ENCODE results near the gene CSRP3.
"Not testable (repeated sequence)": the region's sequence is repeated elsewhere in the genome, so short reads cannot be mapped to it uniquely, and the experiment has no call there.

CSRP3 gene

GRCh38 chr11:19162951-19163505 lies 38.8 kb downstream of the CSRP3 start:
- no peak overlapping the region for H3K4me3 ChIP-seq (ENCODE audit: low read length)

DNA sequence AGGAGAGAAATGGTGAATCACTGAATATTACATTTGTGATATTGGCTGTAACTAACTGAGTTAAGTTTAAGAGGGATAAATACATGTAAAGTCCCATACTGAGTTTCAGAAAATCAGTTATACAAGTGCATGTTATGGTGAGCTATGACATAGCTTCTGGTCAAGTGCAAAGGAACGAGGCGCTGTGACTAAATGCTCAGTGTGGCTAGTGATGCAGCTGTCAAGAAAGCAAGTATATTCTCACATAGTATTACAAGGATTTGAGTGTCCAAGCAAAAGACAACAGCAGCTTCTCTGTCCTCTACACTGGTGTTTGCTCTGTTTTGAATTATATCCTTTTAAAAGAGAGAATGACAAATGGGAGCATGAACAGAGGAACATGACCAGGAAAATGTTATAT lies 40.1 kb downstream of the CSRP3 start:
- no peak for DNase-seq (ENCODE audit: low read depth)
- TF ChIP-seq CTCF (conservative IDR thresholded peaks at IDR 0.05; ENCODE audit: low read depth, low read length): no peak
- no peak overlapping the region for H3K4me3 ChIP-seq (ENCODE audit: low read length)

More at GRCh38 chr11:19162951-19163505, 38.8 kb downstream of the CSRP3 start:
- no peak for TF ChIP-seq CTCF (conservative IDR thresholded peaks at IDR 0.05; ENCODE audit: low read depth, low read length)
- DNase-seq (ENCODE audit: low read depth): no peak

- peak; percentile 32 for TF ChIP-seq CTCF (conservative IDR thresholded peaks at IDR 0.05; ENCODE audit: low read depth, low read length)
- DNase-seq (ENCODE audit: low read depth): peak; percentile 2
- H3K4me3 ChIP-seq (ENCODE audit: low read length): no peak overlapping the region
Observed at GRCh38 chr11:19160847-19161246, 40.9 kb downstream of the CSRP3 start.

- TF ChIP-seq CTCF (conservative IDR thresholded peaks at IDR 0.05; ENCODE audit: low read depth, low read length): no peak
- no peak for DNase-seq (ENCODE audit: low read depth)
- H3K4me3 ChIP-seq (ENCODE audit: low read length): no peak overlapping the region
Observed at GRCh38 chr11:19156892-19157291, 44.9 kb downstream of the CSRP3 start.

GRCh38 chr11:19145319-19145718 lies 56.5 kb downstream of the CSRP3 start:
- no peak for TF ChIP-seq CTCF (conservative IDR thresholded peaks at IDR 0.05; ENCODE audit: low read depth, low read length)
- DNase-seq (ENCODE audit: low read depth): no peak
- H3K4me3 ChIP-seq (ENCODE audit: low read length): no peak overlapping the region

DNA sequence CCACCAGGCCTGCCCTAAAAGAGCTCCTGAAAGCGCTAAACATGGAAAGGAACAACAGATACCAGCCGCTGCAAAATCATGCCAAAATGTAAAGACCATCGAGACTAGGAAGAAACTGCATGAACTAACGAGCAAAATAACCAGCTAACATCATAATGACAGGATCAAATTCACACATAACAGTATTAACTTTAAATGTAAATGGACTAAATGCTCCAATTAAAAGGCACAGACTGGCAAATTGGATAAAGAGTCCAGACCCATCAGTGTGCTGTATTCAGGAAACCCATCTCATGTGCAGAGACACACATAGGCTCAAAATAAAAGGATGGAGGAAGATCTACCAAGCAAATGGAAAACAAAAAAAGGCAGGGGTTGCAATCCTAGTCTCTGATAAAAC lies 64.9 kb downstream of the CSRP3 start:
- H3K4me3 ChIP-seq (ENCODE audit: low read length); DNase-seq (ENCODE audit: low read depth): not testable (repeated sequence)

DNA sequence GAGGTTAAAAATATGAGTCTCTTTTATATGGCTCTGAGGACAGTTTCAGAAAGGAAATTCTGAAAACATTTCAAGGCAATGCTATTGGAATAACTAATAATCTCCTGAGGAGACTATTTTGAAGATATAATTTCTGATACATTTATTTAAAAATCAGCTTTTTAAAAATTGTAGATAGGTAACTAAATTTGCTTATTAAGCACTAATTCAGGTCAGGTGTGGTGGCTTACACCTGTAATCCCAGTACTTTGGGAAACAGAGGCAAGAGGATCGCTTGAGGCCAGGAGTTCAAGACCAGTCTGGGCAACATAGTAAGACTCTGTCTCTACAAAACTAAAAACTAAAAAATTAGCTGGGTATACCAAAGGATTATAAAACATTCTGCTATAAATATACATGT lies 67.8 kb downstream of the CSRP3 start:
- no peak for TF ChIP-seq CTCF (conservative IDR thresholded peaks at IDR 0.05; ENCODE audit: low read depth, low read length)
- no peak for DNase-seq (ENCODE audit: low read depth)
- H3K4me3 ChIP-seq (ENCODE audit: low read length): no peak overlapping the region
